GM19043 (cell line): ENCODE results near the gene DNAJC7.

ENCODE experiments used
- ATAC-seq: cut with Tn5 transposase; IDR thresholded peaks from one replicate; pipeline ENCODE4 v1.9.1; 2021; ENCODE audit warnings: low read depth; ENCODE audit not compliant: unreplicated experiment

The DNAJC7 gene

GRCh38 chr17:41977991-41978390, 39.2 kb downstream of the DNAJC7 start:
- ATAC-seq: no peak

- ATAC-seq: no peak
These were observed 41.0 kb downstream of the DNAJC7 start for GRCh38 chr17:41976142-41976768.

- ATAC-seq: no peak
These were observed 41.8 kb downstream of the DNAJC7 start for GRCh38 chr17:41975099-41976083.

GRCh38 chr17:41974658-41975057, 42.6 kb downstream of the DNAJC7 start:
- ATAC-seq: no peak

- no peak for ATAC-seq
These were observed 43.2 kb downstream of the DNAJC7 start for GRCh38 chr17:41974031-41974430.

GRCh38 chr17:41973408-41973811, 43.8 kb downstream of the DNAJC7 start:
- no peak for ATAC-seq

- ATAC-seq: no peak
These were observed 44.5 kb downstream of the DNAJC7 start for GRCh38 chr17:41972571-41973407.

- no peak for ATAC-seq
These were observed 45.3 kb downstream of the DNAJC7 start for GRCh38 chr17:41971721-41972523.

GRCh38 chr17:41970901-41971331, 46.3 kb downstream of the DNAJC7 start:
- ATAC-seq: no peak

- ATAC-seq: no peak
These were observed 48.6 kb downstream of the DNAJC7 start for GRCh38 chr17:41968676-41969075.

- no peak for ATAC-seq
These were observed 49.2 kb downstream of the DNAJC7 start for GRCh38 chr17:41967921-41968578.

- no peak for ATAC-seq
These were observed 49.9 kb downstream of the DNAJC7 start for GRCh38 chr17:41967141-41967920.

GRCh38 chr17:41966463-41967140, 50.6 kb downstream of the DNAJC7 start, which contains the start of gene CNP:
CNP (plus strand) TSS chr17:41966795; CDS start chr17:41966885, 90 bp downstream.
- ATAC-seq: no peak

GRCh38 chr17:41965694-41966462, 51.4 kb downstream of the DNAJC7 start:
- no peak for ATAC-seq

- no peak for ATAC-seq
These were observed 54.3 kb downstream of the DNAJC7 start for GRCh38 chr17:41962768-41963434.

- no peak for ATAC-seq
These were observed 55.1 kb downstream of the DNAJC7 start for GRCh38 chr17:41962111-41962510.
